ENCODE measurements around the gene GCK. TPM values are rescaled to one million over a fixed set of nuclear protein-coding genes. Genes with fewer than 3 reads are reported as not detected.

Gene GCK
- total RNA-seq, 1 donor from 2014 or later = not detected

DNA sequence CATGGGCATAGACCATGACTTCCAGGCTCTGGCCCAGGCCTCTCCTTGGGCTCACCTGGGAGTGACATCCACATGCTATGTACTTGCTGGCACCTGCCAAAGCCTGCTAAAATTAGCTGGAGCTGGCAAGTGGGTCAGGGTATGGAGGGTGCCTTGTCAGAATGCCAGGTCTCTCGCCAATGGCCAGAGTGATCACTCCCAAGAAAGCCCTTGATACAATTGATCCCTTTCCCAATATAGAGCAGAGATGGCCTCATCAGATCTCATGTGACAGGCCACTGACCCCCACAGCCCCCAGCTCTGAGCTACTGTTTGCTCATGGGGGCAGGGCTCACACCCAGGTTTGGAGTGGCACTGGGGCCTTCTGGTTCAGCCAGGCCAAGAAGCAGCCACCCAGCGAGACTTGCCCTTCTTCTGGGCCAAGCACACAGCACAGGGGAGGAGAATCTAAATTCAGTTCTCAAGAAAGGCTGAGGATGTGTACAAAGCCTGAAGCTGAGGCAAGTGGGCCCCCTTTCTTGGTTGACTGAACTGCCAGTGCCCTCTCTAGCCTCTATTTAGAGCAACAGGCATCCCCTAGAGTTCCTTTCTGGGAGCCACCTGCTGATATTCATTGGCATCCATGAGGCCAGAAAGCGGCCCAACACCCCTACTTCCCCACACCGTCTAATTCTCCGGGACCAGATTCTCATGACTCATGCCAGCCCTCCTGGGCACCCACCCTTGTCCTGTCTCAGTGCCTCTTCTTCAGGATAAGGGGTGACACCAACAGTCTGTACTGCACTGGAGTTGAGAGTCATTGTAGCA, 29.2 kb downstream of the GCK start:
- Mint-ChIP-seq H3K36me3 (ENCODE audit: low read depth, unreplicated experiment) (no peaks in the 10 kb centered on the region), H3K4me1 (ENCODE audit: unreplicated experiment) (no peaks in the 10 kb centered on the region), H3K27me3 (ENCODE audit: unreplicated experiment) (peaks cover 11% of the 10 kb centered on the region), H3K9me3 (ENCODE audit: unreplicated experiment) (no peaks in the 10 kb centered on the region), H3K27ac (ENCODE audit: unreplicated experiment) (no peak overlapping the region), H3K4me3 (ENCODE audit: unreplicated experiment) (no peak overlapping the region)
- DNase-seq (ENCODE audit: low spot score) = no peak
- TF ChIP-seq, protein P1, sequence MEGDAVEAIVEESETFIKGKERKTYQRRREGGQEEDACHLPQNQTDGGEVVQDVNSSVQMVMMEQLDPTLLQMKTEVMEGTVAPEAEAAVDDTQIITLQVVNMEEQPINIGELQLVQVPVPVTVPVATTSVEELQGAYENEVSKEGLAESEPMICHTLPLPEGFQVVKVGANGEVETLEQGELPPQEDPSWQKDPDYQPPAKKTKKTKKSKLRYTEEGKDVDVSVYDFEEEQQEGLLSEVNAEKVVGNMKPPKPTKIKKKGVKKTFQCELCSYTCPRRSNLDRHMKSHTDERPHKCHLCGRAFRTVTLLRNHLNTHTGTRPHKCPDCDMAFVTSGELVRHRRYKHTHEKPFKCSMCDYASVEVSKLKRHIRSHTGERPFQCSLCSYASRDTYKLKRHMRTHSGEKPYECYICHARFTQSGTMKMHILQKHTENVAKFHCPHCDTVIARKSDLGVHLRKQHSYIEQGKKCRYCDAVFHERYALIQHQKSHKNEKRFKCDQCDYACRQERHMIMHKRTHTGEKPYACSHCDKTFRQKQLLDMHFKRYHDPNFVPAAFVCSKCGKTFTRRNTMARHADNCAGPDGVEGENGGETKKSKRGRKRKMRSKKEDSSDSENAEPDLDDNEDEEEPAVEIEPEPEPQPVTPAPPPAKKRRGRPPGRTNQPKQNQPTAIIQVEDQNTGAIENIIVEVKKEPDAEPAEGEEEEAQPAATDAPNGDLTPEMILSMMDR (IDR thresholded peaks at IDR 0.05; ENCODE audit: unreplicated experiment) = no peak

DNA sequence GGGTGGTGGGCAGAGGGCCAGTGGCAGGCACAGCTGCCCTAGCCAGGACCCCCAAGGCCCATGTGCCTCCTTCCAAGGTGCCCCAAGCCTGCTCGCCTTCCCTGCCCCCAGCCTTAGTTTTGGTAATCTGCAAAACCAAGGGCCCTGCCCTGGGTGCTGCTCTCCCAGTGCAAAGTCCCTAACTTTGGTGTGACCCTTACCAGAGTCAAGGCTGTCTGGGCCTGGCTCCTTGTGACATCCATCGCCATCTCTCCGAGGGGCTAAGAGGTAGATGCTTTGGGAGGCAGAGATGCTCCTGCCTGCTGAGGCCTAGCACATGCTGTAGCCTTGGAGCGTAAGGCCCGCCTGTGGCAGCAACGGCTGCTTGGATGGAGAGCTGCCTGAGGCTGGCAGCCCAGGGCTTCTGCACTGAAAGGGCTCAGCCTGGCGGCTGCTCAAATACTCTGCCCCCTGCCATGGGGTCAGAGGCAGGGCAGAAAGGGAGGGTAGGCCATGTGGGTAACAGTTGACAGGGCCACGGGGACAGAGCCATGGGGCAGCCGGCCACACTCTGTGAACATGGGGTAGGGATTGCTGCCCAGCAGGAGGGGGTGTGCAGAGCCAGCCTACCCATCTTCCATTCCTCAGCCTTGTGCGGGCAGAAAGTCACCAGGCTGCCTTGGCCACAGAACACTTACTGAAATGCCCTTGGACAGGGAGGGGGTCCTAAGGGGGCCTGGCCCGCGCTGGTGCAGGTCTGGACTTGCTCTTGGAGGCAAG, 30.2 kb downstream of the GCK start:
- no peak for DNase-seq (ENCODE audit: low spot score)
- TF ChIP-seq, protein P1 (IDR thresholded peaks at IDR 0.05; ENCODE audit: unreplicated experiment) = no peak
- Mint-ChIP-seq H3K36me3 (ENCODE audit: low read depth, unreplicated experiment) (no peaks in the 10 kb centered on the region), H3K27me3 (ENCODE audit: unreplicated experiment) (peaks cover 11% of the 10 kb centered on the region), H3K4me1 (ENCODE audit: unreplicated experiment) (no peaks in the 10 kb centered on the region), H3K27ac (ENCODE audit: unreplicated experiment) (no peak overlapping the region), H3K9me3 (ENCODE audit: unreplicated experiment) (no peaks in the 10 kb centered on the region), H3K4me3 (ENCODE audit: unreplicated experiment) (no peak overlapping the region)

DNA sequence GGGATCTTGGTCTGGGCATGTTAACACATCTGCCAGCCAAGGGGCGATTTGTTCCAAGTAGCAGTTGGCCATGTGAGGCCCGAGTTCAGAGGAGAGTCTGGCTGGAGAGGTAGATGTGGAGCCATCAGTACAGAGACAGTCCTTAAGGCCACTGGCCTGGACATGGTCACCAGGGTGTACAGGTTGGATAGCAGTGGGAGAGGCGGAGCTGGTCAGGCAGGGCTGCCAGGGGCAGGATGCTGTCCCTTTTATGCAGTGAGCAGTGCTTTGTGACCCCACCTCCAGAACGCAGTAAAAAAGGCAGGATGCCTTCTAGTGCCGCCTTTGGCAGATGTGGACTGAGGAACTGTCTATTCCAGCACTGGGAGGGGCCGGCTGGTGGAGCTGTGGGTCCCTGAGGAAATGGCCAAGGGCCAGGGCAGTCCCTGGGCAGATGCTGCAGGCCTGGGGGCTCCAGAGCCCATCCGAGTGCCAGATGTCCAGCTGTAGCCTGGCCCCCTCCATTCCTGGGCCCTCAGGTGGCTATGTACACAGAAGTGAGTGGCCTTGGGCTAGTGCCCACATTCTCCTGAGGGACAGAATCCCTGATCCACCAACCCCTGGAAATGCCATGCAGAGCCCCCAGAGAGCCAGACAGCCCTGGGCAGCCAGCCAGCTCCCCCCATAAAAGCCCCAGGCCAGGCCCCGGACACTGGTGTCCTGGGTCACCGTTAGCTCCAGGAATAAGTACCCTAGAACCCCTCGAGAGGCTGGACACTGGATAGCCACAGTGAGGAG, 31.0 kb downstream of the GCK start:
- Mint-ChIP-seq H3K4me1 (ENCODE audit: unreplicated experiment) (no peaks in the 10 kb centered on the region), H3K36me3 (ENCODE audit: low read depth, unreplicated experiment) (no peaks in the 10 kb centered on the region), H3K27me3 (ENCODE audit: unreplicated experiment) (peaks cover 11% of the 10 kb centered on the region), H3K4me3 (ENCODE audit: unreplicated experiment) (no peak overlapping the region), H3K27ac (ENCODE audit: unreplicated experiment) (no peak overlapping the region), H3K9me3 (ENCODE audit: unreplicated experiment) (no peaks in the 10 kb centered on the region)
- TF ChIP-seq, protein P1 (IDR thresholded peaks at IDR 0.05; ENCODE audit: unreplicated experiment) = no peak
- no peak for DNase-seq (ENCODE audit: low spot score)

DNA sequence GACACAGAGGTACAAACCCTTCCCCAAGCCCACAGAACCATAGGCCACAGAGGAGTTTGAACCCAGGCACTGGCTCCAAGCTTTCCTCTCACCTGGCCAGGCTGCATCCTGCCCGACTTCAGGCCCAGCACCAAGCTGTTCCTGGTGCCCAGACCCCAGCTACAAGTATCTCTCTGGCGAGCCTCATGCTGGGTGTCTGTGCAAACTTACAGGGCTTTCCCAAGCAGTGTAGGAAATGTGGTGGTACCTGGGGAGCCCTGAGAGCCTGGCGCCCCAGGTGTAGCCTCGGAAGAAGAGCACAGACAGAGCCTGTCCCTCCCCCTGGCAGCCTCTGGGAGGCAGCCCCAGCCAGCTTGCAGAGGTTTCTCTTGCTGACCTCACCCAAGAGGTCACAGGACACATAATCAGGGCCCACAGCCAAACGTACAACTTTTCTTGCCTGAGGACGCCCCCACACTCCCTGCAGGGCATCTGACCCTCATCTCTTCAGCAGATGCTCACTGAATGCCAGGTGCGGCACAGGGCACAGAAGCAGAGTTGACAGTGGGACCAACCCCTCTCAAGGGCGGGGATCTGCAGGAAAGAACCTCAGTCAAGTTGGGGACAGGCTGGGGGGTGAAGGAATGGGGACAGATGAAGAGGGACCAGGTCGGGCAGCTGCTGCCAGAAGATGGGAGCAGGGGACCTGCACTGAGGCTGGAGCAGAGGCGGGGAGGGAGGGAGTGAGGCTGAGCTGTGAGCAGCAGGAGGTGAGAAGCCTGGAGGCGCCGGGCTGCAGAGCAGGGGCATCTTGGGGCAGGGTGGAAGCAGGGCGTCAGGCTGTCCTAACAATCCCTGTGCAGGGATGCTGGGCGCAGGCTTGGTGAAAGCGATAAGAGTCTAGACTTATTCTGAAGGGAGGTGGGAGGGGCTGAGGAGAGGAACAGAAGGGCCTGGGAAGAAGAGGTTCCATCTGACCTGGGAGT, 31.8 kb downstream of the GCK start:
- H3K4me1 Mint-ChIP-seq (ENCODE audit: unreplicated experiment) = no peaks in the 10 kb centered on the region
- H3K27ac Mint-ChIP-seq (ENCODE audit: unreplicated experiment) = no peak overlapping the region
- peaks cover 11% of the 10 kb centered on the region for H3K27me3 Mint-ChIP-seq (ENCODE audit: unreplicated experiment)
- TF ChIP-seq, protein P1 (IDR thresholded peaks at IDR 0.05; ENCODE audit: unreplicated experiment) = no peak
- no peak overlapping the region for H3K4me3 Mint-ChIP-seq (ENCODE audit: unreplicated experiment)
- no peaks in the 10 kb centered on the region for H3K36me3 Mint-ChIP-seq (ENCODE audit: low read depth, unreplicated experiment)
- H3K9me3 Mint-ChIP-seq (ENCODE audit: unreplicated experiment) = no peaks in the 10 kb centered on the region
- no peak for DNase-seq (ENCODE audit: low spot score)

Data from endothelial cell (in vitro differentiated cells).